ENCODE data around the gene GCNT3.

The GCNT3 gene

DNA sequence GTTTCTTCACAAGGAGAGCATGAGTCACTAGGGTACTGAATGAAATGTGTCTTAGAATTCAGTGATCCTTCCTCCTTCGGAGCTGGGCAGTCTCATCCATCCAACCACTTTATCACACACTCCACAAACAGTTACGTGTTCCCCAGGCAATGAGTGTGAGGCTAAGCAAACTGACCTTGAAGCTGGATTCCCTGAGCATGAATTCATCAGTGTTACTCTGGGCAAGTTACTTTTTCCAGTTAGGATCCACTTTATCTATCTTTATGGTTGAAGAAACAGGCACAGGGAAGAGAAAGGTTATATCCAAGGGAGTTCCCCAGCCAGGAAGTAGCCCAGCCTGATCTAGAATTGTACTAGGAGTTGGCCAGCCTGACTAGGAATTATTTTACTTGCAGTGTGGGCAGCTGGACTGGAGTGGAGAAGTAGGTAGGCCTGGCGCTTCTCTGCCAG lies 17.1 kb upstream of the GCNT3 start:
- Histone ChIP-seq H3K4me3 (ENCODE audit: low read length) (no peak overlapping the region), H3K9ac (ENCODE audit: low read length) (peak overlapping the region; percentile 30), H3K4me1 (ENCODE audit: control insufficient read depth, insufficient read depth, low read length) (peaks cover 38% of the 10 kb centered on the region)

DNA sequence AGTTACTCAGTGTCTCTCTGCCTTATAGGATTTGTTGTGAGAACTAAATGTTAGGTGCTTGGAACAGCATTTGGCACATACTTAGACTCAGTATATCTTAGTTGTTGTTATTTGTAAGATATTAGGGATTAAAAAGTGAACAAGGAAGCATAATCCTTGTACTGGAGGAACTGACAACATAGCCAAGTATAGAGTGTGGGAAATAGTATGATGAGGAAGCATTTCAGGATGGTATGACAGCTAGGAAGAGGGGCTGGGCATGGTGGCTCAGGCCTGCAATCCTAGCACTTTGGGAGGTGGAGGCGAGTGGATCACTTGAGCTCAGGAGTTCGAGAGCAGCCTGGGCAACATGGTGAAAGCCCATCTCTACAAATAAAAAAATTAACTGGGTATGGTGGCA lies 16.6 kb upstream of the GCNT3 start:
- no peaks in the 10 kb centered on the region for H3K9me3 ChIP-seq (ENCODE audit: control insufficient read depth, low read length)
- no peaks in the 10 kb centered on the region for H3K36me3 ChIP-seq (ENCODE audit: control insufficient read depth, insufficient read depth, low read length)
- no peak overlapping the region for H3K4me3 ChIP-seq (ENCODE audit: low read length)
- no peaks in the 10 kb centered on the region for H3K27me3 ChIP-seq (ENCODE audit: control insufficient read depth, insufficient read depth, low read length)
- peaks cover 38% of the 10 kb centered on the region for H3K4me1 ChIP-seq (ENCODE audit: control insufficient read depth, insufficient read depth, low read length)
- peak overlapping the region; percentile 30 for H3K9ac ChIP-seq (ENCODE audit: low read length)

More for the DNA sequence above, 17.1 kb upstream of the GCNT3 start:
- Histone ChIP-seq H3K9me3 (ENCODE audit: control insufficient read depth, low read length) (no peaks in the 10 kb centered on the region), H3K27me3 (ENCODE audit: control insufficient read depth, insufficient read depth, low read length) (no peaks in the 10 kb centered on the region), H3K36me3 (ENCODE audit: control insufficient read depth, insufficient read depth, low read length) (no peaks in the 10 kb centered on the region)

DNA sequence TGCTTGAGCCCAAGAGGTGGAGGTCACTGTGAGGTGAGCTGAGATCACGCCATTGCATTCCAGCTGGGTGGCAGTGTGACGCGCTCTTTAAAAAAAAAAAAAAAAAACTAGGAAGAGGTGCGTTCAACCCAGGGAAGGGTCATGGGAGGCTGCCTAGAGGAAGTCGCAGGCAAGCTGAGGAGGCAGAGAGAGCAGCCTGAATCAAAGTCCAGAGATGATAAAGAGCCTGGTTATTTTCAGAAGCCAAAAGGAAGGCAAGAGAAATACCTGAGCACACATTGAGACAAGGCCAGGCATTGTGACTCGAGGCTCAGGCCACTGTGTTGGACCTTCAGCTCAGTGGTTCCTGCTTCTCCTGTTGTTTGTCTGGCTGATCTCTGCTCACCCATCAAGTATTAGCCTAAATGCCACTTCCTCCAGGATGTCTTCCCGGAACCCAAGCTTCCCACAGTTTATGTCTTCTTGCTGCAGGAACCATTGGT lies 16.1 kb upstream of the GCNT3 start:
- Histone ChIP-seq H3K4me3 (ENCODE audit: low read length) (no peak overlapping the region), H3K36me3 (ENCODE audit: control insufficient read depth, insufficient read depth, low read length) (no peaks in the 10 kb centered on the region), H3K27me3 (ENCODE audit: control insufficient read depth, insufficient read depth, low read length) (no peaks in the 10 kb centered on the region), H3K9ac (ENCODE audit: low read length) (peak overlapping the region; percentile 30), H3K4me1 (ENCODE audit: control insufficient read depth, insufficient read depth, low read length) (peaks cover 38% of the 10 kb centered on the region), H3K9me3 (ENCODE audit: control insufficient read depth, low read length) (no peaks in the 10 kb centered on the region)

DNA sequence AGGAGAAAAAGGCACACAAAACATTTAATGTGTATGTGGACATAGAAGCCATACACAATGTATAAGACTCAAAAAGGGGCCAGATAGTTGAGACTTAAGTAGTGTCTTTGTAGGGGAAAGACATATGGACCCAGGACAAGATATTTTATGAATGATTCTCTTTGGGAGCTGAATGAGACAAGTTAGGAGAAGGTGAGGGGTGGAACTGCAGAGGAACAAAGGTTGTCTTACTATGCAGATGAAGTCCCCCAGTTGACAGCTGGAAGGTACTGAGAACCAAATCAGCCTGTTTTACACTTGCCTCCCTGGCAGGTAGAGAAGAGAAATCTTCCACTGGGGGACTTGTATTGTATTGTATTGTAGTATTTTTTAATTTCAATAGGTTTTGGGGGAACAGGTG lies 14.9 kb upstream of the GCNT3 start:
- Histone ChIP-seq H3K9me3 (ENCODE audit: control insufficient read depth, low read length) (no peaks in the 10 kb centered on the region), H3K27me3 (ENCODE audit: control insufficient read depth, insufficient read depth, low read length) (no peaks in the 10 kb centered on the region), H3K4me3 (ENCODE audit: low read length) (no peak overlapping the region), H3K4me1 (ENCODE audit: control insufficient read depth, insufficient read depth, low read length) (peaks cover 30% of the 10 kb centered on the region), H3K9ac (ENCODE audit: low read length) (no peak overlapping the region), H3K36me3 (ENCODE audit: control insufficient read depth, insufficient read depth, low read length) (no peaks in the 10 kb centered on the region)

DNA sequence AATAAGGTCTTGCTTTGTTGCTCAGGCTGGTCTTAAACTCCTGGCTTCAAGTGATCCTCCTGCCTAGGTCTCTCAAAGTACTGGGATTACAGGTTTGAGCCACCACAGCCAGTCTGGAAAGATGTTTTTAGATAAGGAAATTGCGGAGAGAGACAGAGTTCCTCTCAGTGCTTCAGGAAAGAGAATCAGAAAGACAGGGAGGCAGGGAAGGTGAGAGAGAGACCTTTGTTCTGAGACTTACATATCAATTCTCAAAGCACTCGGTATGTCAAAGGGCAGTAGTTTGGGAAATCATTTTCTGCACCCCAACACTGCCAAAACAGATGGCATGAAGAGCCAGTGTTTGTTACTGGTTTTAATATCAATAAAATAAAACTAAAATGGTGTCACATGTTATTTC lies 13.1 kb upstream of the GCNT3 start:
- Histone ChIP-seq H3K4me3 (ENCODE audit: low read length) (no peak overlapping the region), H3K9ac (ENCODE audit: low read length) (no peak overlapping the region), H3K36me3 (ENCODE audit: control insufficient read depth, insufficient read depth, low read length) (no peaks in the 10 kb centered on the region), H3K4me1 (ENCODE audit: control insufficient read depth, insufficient read depth, low read length) (peaks cover 28% of the 10 kb centered on the region), H3K9me3 (ENCODE audit: control insufficient read depth, low read length) (no peaks in the 10 kb centered on the region), H3K27me3 (ENCODE audit: control insufficient read depth, insufficient read depth, low read length) (no peaks in the 10 kb centered on the region)

DNA sequence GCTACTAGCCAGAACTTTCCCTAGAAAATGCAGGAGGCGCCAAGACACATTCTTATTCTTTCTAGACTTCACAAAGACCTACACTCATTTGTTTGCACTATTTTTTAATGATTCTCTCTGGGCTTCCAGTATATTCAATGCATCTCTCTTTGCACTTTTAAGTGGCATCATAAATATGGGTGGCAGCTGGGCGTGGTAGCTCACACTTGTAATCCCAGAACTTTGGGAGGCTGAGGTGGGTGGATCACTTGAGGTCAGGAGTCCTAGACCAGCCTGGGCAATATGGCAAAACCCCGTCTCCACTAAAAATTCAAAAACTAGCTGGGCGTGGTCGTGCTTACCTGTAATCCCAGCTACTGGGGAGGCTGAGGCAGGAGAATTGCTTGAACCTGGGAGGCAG lies 5.6 kb upstream of the GCNT3 start:
- H3K4me3 ChIP-seq (ENCODE audit: low read length), result no peak overlapping the region
- H3K9me3 ChIP-seq (ENCODE audit: control insufficient read depth, low read length), result no peaks in the 10 kb centered on the region
- no peaks in the 10 kb centered on the region for H3K27me3 ChIP-seq (ENCODE audit: control insufficient read depth, insufficient read depth, low read length)
- H3K36me3 ChIP-seq (ENCODE audit: control insufficient read depth, insufficient read depth, low read length), result no peaks in the 10 kb centered on the region
- H3K4me1 ChIP-seq (ENCODE audit: control insufficient read depth, insufficient read depth, low read length), result no peaks in the 10 kb centered on the region
- H3K9ac ChIP-seq (ENCODE audit: low read length), result no peak overlapping the region

DNA sequence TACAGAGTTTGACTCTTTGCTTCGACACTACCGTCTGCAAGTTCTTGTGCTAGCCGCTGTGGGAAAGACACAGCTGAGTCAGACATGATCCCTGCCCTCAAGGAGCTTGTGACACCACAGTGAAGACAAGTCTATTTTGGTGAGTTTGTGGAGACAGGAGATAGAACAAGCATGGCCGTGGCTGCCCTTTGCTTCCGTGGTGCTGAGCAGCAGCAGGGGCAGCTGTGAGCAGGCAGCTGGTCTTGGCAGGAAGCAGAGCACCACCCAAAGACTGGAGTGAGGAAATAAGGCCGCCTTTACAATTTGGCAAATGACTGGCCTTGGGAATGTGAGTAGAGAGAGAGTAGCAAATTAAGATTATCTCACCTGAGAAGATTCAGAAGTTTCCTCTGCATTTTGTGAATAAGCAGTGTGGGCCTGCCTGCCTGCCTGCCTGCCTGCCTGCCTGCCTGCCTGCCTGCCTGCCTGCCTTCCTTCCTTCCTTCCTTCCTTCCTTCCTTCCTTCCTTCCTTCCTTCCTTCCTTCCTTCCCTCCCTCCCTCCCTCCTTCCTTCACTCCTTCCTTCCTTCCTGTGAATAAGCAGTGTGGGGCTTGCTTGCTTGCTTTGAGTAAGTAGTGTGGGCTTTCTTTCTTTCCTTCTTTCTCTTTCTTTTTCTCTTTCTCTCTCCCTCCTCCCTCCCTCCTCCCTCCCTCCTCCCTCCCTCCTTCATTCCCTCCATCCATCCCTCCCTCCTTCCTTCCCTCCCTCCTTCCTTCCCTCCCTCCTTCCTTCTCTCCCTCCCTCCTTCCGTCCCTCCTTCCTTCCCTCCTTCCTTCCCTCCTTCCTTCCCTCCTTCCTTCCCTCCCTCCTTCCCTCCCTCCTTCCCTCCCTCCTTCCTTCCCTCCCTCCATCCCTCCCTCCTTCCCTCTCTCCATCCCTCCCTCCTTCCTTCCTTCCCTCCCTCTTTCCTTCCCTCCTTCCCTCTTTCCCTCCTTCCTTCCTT lies 1.6 kb upstream of the GCNT3 start:
- H3K4me1 ChIP-seq (ENCODE audit: control insufficient read depth, insufficient read depth, low read length), result peaks cover 17% of the 10 kb centered on the region
- no peaks in the 10 kb centered on the region for H3K27me3 ChIP-seq (ENCODE audit: control insufficient read depth, insufficient read depth, low read length)
- no peaks in the 10 kb centered on the region for H3K36me3 ChIP-seq (ENCODE audit: control insufficient read depth, insufficient read depth, low read length)
- H3K9ac ChIP-seq (ENCODE audit: low read length), result no peak overlapping the region
- H3K9me3 ChIP-seq (ENCODE audit: control insufficient read depth, low read length), result no peaks in the 10 kb centered on the region
- no peak overlapping the region for H3K4me3 ChIP-seq (ENCODE audit: low read length)

DNA sequence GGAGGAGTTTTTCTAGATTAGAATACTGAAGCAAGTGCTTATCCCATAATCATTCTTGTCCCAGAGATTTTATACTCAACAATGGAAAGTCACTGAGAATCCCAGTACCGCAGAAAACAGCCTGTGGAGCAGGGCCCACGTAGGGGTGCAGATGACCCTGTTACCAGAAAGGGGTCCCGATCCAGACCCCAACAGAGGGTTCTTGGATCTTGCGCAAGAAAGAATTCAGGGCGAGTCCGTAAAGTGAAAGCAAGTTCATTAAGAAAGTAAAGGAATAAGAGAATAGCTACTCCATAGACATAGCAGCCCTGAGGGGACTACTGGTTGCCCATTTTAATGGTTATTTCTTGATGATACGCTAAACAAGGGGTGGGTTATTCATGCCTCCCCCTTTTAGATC lies 2.6 kb downstream of the GCNT3 start:
- peaks cover 2% of the 10 kb centered on the region for H3K36me3 ChIP-seq (ENCODE audit: control insufficient read depth, insufficient read depth, low read length)
- peak overlapping the region; percentile 47 for H3K4me3 ChIP-seq (ENCODE audit: low read length)
- no peaks in the 10 kb centered on the region for H3K27me3 ChIP-seq (ENCODE audit: control insufficient read depth, insufficient read depth, low read length)
- no peaks in the 10 kb centered on the region for H3K9me3 ChIP-seq (ENCODE audit: control insufficient read depth, low read length)
- H3K9ac ChIP-seq (ENCODE audit: low read length), result peak overlapping the region; percentile 53
- peaks cover 41% of the 10 kb centered on the region for H3K4me1 ChIP-seq (ENCODE audit: control insufficient read depth, insufficient read depth, low read length)

DNA sequence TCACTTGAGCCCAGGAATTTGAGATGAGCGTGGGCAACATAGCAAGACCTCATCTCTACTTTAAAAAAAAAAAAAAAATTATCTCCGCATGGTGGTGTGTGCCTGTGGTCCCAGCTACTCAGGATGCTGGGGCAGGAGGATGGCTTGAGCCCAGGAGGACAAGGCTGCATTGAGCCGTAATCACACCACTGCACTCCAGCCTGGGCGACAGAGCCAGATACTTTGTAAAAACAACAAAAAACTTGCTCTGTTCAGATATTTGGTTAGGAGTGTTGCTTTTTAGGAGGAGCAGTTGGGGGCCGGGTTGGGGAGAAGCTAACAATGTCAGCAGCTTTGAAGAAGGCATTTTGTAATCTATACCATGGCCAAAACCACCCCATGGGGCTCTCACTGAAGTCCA lies 4.1 kb downstream of the GCNT3 start:
- Histone ChIP-seq H3K4me3 (ENCODE audit: low read length) (peak overlapping the region; percentile 47), H3K9ac (ENCODE audit: low read length) (peak overlapping the region; percentile 53)

DNA sequence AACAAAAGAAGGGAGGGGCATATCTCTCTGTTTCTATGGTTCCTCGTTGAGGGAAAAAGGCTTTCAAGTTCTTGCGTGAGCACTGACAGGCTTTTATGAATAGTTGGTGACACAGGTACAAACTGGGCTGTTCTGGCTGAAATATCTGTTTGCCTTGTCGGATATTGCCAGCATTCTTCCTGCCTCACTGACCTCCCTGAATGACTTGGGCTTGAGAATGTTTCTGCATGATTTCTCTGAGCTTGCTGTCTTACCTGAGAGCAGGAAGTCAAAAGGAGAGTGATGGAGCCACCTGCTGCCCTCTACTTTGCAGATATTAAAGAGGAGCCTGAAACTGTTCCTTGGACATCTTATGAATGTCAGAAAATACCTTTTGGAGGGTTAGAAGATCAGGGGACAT lies 4.8 kb downstream of the GCNT3 start:
- Histone ChIP-seq H3K9ac (ENCODE audit: low read length) (peak overlapping the region; percentile 1), H3K27me3 (ENCODE audit: control insufficient read depth, insufficient read depth, low read length) (no peaks in the 10 kb centered on the region), H3K4me3 (ENCODE audit: low read length) (no peak overlapping the region)

More for the DNA sequence above, 4.1 kb downstream of the GCNT3 start:
- peaks cover 8% of the 10 kb centered on the region for H3K36me3 ChIP-seq (ENCODE audit: control insufficient read depth, insufficient read depth, low read length)
- no peaks in the 10 kb centered on the region for H3K27me3 ChIP-seq (ENCODE audit: control insufficient read depth, insufficient read depth, low read length)
- peaks cover 48% of the 10 kb centered on the region for H3K4me1 ChIP-seq (ENCODE audit: control insufficient read depth, insufficient read depth, low read length)
- H3K9me3 ChIP-seq (ENCODE audit: control insufficient read depth, low read length), result no peaks in the 10 kb centered on the region

DNA sequence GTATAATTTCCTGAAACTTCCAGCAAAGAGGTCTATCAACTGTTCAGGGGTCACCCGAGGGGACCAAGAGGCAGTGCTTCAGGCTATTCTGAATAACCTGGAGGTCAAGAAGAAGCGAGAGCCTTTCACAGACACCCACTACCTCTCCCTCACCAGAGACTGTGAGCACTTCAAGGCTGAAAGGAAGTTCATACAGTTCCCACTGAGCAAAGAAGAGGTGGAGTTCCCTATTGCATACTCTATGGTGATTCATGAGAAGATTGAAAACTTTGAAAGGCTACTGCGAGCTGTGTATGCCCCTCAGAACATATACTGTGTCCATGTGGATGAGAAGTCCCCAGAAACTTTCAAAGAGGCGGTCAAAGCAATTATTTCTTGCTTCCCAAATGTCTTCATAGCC lies 6.8 kb downstream of the GCNT3 start:
- Histone ChIP-seq H3K4me3 (ENCODE audit: low read length) (no peak overlapping the region), H3K27me3 (ENCODE audit: control insufficient read depth, insufficient read depth, low read length) (no peaks in the 10 kb centered on the region), H3K9ac (ENCODE audit: low read length) (no peak overlapping the region)

More for the DNA sequence above, 4.8 kb downstream of the GCNT3 start:
- H3K9me3 ChIP-seq (ENCODE audit: control insufficient read depth, low read length), result no peaks in the 10 kb centered on the region
- peaks cover 46% of the 10 kb centered on the region for H3K4me1 ChIP-seq (ENCODE audit: control insufficient read depth, insufficient read depth, low read length)
- peaks cover 8% of the 10 kb centered on the region for H3K36me3 ChIP-seq (ENCODE audit: control insufficient read depth, insufficient read depth, low read length)

DNA sequence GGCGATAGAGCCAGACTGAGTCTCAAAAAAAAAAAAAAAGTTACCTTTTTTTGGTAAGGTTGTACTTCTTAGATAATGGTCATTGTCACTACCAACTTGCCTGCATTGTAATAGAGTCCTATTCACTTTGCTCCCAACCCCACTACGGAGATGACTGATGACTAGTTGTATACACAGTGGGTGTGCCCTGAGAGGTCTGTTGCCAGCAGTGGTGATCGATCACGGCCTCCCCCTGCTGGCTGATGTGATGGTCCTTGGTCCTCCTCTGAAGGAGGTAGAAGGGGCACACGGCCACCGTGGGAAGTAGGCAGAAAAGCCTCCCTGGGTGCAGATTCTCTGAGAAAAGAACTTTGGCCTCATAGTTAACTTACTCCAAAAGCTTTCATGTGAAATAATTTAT lies 10.7 kb downstream of the GCNT3 start:
- no peak overlapping the region for H3K4me3 ChIP-seq (ENCODE audit: low read length)
- H3K9me3 ChIP-seq (ENCODE audit: control insufficient read depth, low read length), result no peaks in the 10 kb centered on the region
- no peaks in the 10 kb centered on the region for H3K27me3 ChIP-seq (ENCODE audit: control insufficient read depth, insufficient read depth, low read length)
- no peak overlapping the region for H3K9ac ChIP-seq (ENCODE audit: low read length)
- peaks cover 14% of the 10 kb centered on the region for H3K4me1 ChIP-seq (ENCODE audit: control insufficient read depth, insufficient read depth, low read length)
- H3K36me3 ChIP-seq (ENCODE audit: control insufficient read depth, insufficient read depth, low read length), result peaks cover 8% of the 10 kb centered on the region

More for the DNA sequence above, 6.8 kb downstream of the GCNT3 start:
- H3K4me1 ChIP-seq (ENCODE audit: control insufficient read depth, insufficient read depth, low read length), result peaks cover 42% of the 10 kb centered on the region
- H3K9me3 ChIP-seq (ENCODE audit: control insufficient read depth, low read length), result no peaks in the 10 kb centered on the region
- H3K36me3 ChIP-seq (ENCODE audit: control insufficient read depth, insufficient read depth, low read length), result peaks cover 8% of the 10 kb centered on the region

Measured in mucosa of stomach (tissue), 1 donor.